Measurements from ENCODE around the gene BBS2. TPM values are rescaled to one million over a fixed set of nuclear protein-coding genes. Genes with fewer than 3 reads are reported as not detected.

The BBS2 gene
- total and polyA plus RNA-seq, 9 of the 15 experiments (the other 6 are each of a cell fraction or from before 2014, with no cell fraction given), result 4.2 to 22.7 (median 10.2) TPM

DNA sequence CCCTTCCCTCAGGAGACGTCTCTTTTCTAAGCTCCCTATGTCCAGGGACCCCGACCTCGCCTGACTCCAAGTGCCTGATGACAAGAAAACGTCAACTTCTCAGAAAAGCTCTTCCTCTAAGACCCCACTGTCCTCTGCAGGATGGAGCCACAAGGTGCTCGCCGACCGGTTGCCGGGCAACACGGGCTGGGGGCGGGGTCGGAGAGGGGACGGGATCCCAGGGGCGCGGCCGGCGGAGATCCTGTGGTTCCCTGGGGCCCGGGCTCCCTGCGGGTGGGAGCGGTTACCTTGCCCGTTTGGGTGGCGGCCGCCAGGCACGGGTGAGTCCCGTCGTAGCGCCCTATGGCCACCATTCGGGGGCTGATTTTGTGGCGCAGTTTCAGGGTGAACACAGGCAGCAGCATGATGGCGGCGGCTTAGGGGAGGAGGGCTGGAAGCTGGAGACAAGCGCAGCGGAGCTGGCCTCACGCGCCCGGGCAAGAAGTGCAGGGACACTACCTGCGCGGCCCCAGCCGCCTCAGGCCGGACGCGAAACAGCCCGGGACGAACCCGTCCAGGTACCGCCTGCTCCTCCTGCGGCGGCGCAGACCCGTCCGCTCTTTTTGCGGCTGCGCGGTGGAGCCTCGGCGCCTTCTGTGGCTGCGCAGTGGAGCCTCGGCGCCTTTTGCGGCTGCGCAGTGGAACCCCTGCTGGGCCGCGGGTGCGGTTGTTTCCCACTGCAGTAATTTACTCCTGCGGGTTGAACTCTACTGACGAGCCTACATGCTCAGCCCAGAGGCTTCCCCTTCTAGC lies at the start of gene BBS2 (continued):
- TF ChIP-seq, protein P1, sequence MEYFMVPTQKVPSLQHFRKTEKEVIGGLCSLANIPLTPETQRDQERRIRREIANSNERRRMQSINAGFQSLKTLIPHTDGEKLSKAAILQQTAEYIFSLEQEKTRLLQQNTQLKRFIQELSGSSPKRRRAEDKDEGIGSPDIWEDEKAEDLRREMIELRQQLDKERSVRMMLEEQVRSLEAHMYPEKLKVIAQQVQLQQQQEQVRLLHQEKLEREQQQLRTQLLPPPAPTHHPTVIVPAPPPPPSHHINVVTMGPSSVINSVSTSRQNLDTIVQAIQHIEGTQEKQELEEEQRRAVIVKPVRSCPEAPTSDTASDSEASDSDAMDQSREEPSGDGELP (CRISPR knock-in tag; IDR thresholded peaks at IDR 0.05; ENCODE audit: borderline replicate concordance), result peak; percentile 52; the same call in 1 of the 2 replicates
- no peak for TF ChIP-seq RBM34 (IDR thresholded peaks at IDR 0.05; ENCODE audit: borderline replicate concordance, insufficient read depth, low read length)
- TF ChIP-seq MBD2 (IDR thresholded peaks at IDR 0.05; ENCODE audit: borderline replicate concordance, low read depth), result no peak
- no peak for TF ChIP-seq PHB (CRISPR knock-in tag; IDR thresholded peaks at IDR 0.05)
- peak; percentile 23; the same call in 1 of the 2 replicates for TF ChIP-seq NFXL1 (CRISPR knock-in tag; IDR thresholded peaks at IDR 0.05)
- TF ChIP-seq, protein P2, sequence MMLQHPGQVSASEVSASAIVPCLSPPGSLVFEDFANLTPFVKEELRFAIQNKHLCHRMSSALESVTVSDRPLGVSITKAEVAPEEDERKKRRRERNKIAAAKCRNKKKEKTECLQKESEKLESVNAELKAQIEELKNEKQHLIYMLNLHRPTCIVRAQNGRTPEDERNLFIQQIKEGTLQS (IDR thresholded peaks at IDR 0.05), result no peak
- TF ChIP-seq, protein P2 (CRISPR knock-in tag; conservative IDR thresholded peaks at IDR 0.05), result no peak
- no peak for TF ChIP-seq NBN (IDR thresholded peaks at IDR 0.05; ENCODE audit: low read depth)
- TF ChIP-seq SAFB (IDR thresholded peaks at IDR 0.05; ENCODE audit: borderline replicate concordance, low read depth, low read length), result no peak
- no peak for TF ChIP-seq KLF13 (tag; IDR thresholded peaks at IDR 0.05; ENCODE audit: borderline replicate concordance, low read depth)
- TF ChIP-seq, protein P3, sequence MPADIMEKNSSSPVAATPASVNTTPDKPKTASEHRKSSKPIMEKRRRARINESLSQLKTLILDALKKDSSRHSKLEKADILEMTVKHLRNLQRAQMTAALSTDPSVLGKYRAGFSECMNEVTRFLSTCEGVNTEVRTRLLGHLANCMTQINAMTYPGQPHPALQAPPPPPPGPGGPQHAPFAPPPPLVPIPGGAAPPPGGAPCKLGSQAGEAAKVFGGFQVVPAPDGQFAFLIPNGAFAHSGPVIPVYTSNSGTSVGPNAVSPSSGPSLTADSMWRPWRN (IDR thresholded peaks at IDR 0.05; ENCODE audit: low read depth), result no peak
- TF ChIP-seq ZBTB1 (CRISPR knock-in tag; IDR thresholded peaks at IDR 0.05; ENCODE audit: borderline replicate concordance, low read depth), result peak; percentile 100
- TF ChIP-seq DNMT1 (IDR thresholded peaks at IDR 0.05), result no peak
- TF ChIP-seq, protein P4, sequence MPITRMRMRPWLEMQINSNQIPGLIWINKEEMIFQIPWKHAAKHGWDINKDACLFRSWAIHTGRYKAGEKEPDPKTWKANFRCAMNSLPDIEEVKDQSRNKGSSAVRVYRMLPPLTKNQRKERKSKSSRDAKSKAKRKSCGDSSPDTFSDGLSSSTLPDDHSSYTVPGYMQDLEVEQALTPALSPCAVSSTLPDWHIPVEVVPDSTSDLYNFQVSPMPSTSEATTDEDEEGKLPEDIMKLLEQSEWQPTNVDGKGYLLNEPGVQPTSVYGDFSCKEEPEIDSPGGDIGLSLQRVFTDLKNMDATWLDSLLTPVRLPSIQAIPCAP (CRISPR knock-in tag; IDR thresholded peaks at IDR 0.05; ENCODE audit: borderline replicate concordance), result no peak
- no peak for TF ChIP-seq NCOA1 (IDR thresholded peaks at IDR 0.05; ENCODE audit: low read depth)
- no peak for TF ChIP-seq ZNF274 (IDR thresholded peaks at IDR 0.05; ENCODE audit: borderline replicate concordance, low read depth, low read length)
- TF ChIP-seq, protein P5, sequence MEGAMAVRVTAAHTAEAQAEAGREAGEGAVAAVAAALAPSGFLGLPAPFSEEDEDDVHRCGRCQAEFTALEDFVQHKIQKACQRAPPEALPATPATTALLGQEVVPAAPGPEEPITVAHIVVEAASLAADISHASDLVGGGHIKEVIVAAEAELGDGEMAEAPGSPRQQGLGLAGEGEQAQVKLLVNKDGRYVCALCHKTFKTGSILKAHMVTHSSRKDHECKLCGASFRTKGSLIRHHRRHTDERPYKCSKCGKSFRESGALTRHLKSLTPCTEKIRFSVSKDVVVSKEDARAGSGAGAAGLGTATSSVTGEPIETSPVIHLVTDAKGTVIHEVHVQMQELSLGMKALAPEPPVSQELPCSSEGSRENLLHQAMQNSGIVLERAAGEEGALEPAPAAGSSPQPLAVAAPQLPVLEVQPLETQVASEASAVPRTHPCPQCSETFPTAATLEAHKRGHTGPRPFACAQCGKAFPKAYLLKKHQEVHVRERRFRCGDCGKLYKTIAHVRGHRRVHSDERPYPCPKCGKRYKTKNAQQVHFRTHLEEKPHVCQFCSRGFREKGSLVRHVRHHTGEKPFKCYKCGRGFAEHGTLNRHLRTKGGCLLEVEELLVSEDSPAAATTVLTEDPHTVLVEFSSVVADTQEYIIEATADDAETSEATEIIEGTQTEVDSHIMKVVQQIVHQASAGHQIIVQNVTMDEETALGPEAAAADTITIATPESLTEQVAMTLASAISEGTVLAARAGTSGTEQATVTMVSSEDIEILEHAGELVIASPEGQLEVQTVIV (CRISPR knock-in tag; IDR thresholded peaks at IDR 0.05; ENCODE audit: borderline replicate concordance), result no peak
- no peak for TF ChIP-seq TGIF2 (CRISPR knock-in tag; IDR thresholded peaks at IDR 0.05)
- peak; percentile 55 to 84 (median 62) for TF ChIP-seq YY1 (IDR thresholded peaks at IDR 0.05; ENCODE audit: borderline replicate concordance in 1 of 3, control insufficient read depth in 1 of 3, extremely low read depth in 1 of 3, insufficient read depth in 3 of 3, insufficient read length in 1 of 3, insufficient replicate concordance in 2 of 3, low read depth in 1 of 3, low read length in 2 of 3)
- TF ChIP-seq POLR2G (IDR thresholded peaks at IDR 0.05; ENCODE audit: low read depth, low read length), result peak; percentile 79
- TF ChIP-seq TCF7L2 (IDR thresholded peaks at IDR 0.05; ENCODE audit: low read depth, low read length), result no peak

Data from K562 (cell line).